H1 (cell line): Measurements from ENCODE around the gene SEC14L6. TPM values are rescaled to one million over a fixed set of nuclear protein-coding genes. Genes with fewer than 3 reads are reported as not detected.

Experiments used
- CTCF ChIA-PET: fragments of 300-600 bp; sonication (Branson Sonifier 250); formaldehyde crosslinking; loops from one replicate; lab custom pipeline; 2021; ENCODE audit not compliant: partially characterized antibody; lab: Charles Lee
- POLR2A ChIA-PET: fragments of 300-600 bp; sonication (Branson Sonifier 250); formaldehyde crosslinking; loops from one replicate; lab custom pipeline; 2021; ENCODE audit warnings: inconsistent platforms; ENCODE audit not compliant: partially characterized antibody; lab: Charles Lee
- DNase-seq, 2 experiments: peaks; one replicate each; pipeline versions ENCODE4 v3.0.0 to v3.0.0-alpha.2; 2010 to 2022; ENCODE audit warnings: low spot score in 2 of 2, low read depth in 1 of 2, mixed read lengths in 1 of 2
- FAIRE-seq: peaks from 2 replicates; lab custom pipeline; 2011; peaks lifted over from hg19 to GRCh38; lab: Jason Lieb, UNC
- H2AFZ ChIP-seq: 2 replicates; pipeline ENCODE4 v1.8.1; 2012; ENCODE audit warnings: low read length, inconsistent platforms
- H2AK5ac ChIP-seq: 2 replicates; pipeline ENCODE4 v1.6.1; 2013; ENCODE audit warnings: low read depth, low read length
- H2BK120ac ChIP-seq: replicated peaks from 2 replicates; pipeline ENCODE3; 2013; ENCODE audit warnings: low read depth, low read length, inconsistent platforms
- H2BK12ac ChIP-seq: 2 replicates; pipeline ENCODE4 v1.6.1; 2013; ENCODE audit warnings: low read depth, low read length
- H2BK15ac ChIP-seq: 2 replicates; pipeline ENCODE4 v1.6.1; 2013; ENCODE audit warnings: low read length
- H2BK20ac ChIP-seq: 2 replicates; pipeline ENCODE4 v1.6.1; 2013; ENCODE audit warnings: low read length
- H2BK5ac ChIP-seq: 2 replicates; pipeline ENCODE4 v1.6.1; 2013; ENCODE audit warnings: low read depth, low read length
- H3K14ac ChIP-seq: 2 replicates; pipeline ENCODE4 v1.6.1; 2013; ENCODE audit warnings: inconsistent platforms; ENCODE audit not compliant: insufficient read length
- H3K18ac ChIP-seq: 2 replicates; pipeline ENCODE4 v1.6.1; 2013; ENCODE audit warnings: low read length; ENCODE audit errors: extremely low read depth
- H3K23ac ChIP-seq: 2 replicates; pipeline ENCODE4 v1.6.1; 2013; ENCODE audit warnings: inconsistent platforms; ENCODE audit not compliant: insufficient read length
- H3K23me2 ChIP-seq: 2 replicates; pipeline ENCODE4 v1.6.1; 2013; ENCODE audit warnings: low read depth, low read length
- H3K27ac ChIP-seq: 2 replicates; pipeline ENCODE4 v1.6.1; 2011; ENCODE audit warnings: low read depth, low read length, inconsistent platforms
- H3K27me3 ChIP-seq, 4 experiments: replicated peaks in 1 of 4; 1 replicate in 1 of 4; 2 replicates in 3 of 4; pipeline versions ENCODE4 v1.6.1 to v1.8.1; 2011 to 2013; ENCODE audit warnings: low read length in 3 of 4, mild to moderate bottlenecking in 3 of 4, inconsistent platforms in 2 of 4, mixed read lengths in 2 of 4, moderate library complexity in 1 of 4; ENCODE audit not compliant: control insufficient read depth in 3 of 4, insufficient read depth in 3 of 4; ENCODE audit errors: extremely low read depth in 1 of 4
- H3K36me3 ChIP-seq, 4 experiments: 2 replicates each; pipeline versions ENCODE4 v1.6.1 to v1.8.1; 2011 to 2013; ENCODE audit warnings: mild to moderate bottlenecking in 4 of 4, low read length in 3 of 4, moderate library complexity in 2 of 4, control low read depth in 1 of 4, inconsistent platforms in 1 of 4; ENCODE audit not compliant: insufficient read depth in 4 of 4, control insufficient read depth in 2 of 4
- H3K4ac ChIP-seq: replicated peaks from 2 replicates; pipeline ENCODE3; 2013; ENCODE audit warnings: low read length, low read depth, mixed read lengths, inconsistent platforms; ENCODE audit not compliant: insufficient read length
- H3K4me1 ChIP-seq, 4 experiments: replicated peaks in 1 of 4; 1 replicate in 1 of 4; 2 replicates in 3 of 4; pipeline versions ENCODE4 v1.6.1 to v1.8.1; 2011 to 2013; ENCODE audit warnings: low read length in 3 of 4, inconsistent platforms in 2 of 4, mixed read lengths in 1 of 4; ENCODE audit not compliant: insufficient read depth in 4 of 4, control insufficient read depth in 3 of 4
- H3K4me2 ChIP-seq, 2 experiments: 2 replicates each; pipeline versions ENCODE4 v1.6.1 to v1.8.1; 2011 to 2013; ENCODE audit warnings: low read depth in 2 of 2, low read length in 2 of 2, control low read depth in 1 of 2, inconsistent platforms in 1 of 2, mild to moderate bottlenecking in 1 of 2; ENCODE audit not compliant: insufficient read depth in 1 of 2
- H3K4me3 ChIP-seq, 4 experiments: fragments of 200-600, 300-600 bp in 1 of 4; sonication (generic), shearing (Covaris generic), sonication (Bioruptor Twin) in 1 of 4; 2 replicates each; pipeline versions ENCODE4 v1.5.1 to v1.8.1; 2011 to 2016; ENCODE audit warnings: low read length in 4 of 4, low read depth in 3 of 4, control low read depth in 2 of 4, inconsistent platforms in 2 of 4, mild to moderate bottlenecking in 2 of 4, mixed read lengths in 1 of 4, moderate library complexity in 1 of 4; ENCODE audit not compliant: insufficient read depth in 2 of 4; ENCODE audit errors: extremely low read depth in 1 of 4
- H3K56ac ChIP-seq: replicated peaks from 2 replicates; pipeline ENCODE3; 2013; ENCODE audit warnings: low read depth, mild to moderate bottlenecking, mixed read lengths, low read length, inconsistent platforms; ENCODE audit not compliant: insufficient read length
- H3K79me1 ChIP-seq: 2 replicates; pipeline ENCODE4 v1.6.1; 2013; ENCODE audit warnings: low read depth, low read length, control low read depth
- H3K79me2 ChIP-seq, 2 experiments: 2 replicates each; pipeline versions ENCODE4 v1.6.1 to v1.8.1; 2012 to 2013; ENCODE audit warnings: low read length in 2 of 2, mild to moderate bottlenecking in 2 of 2, inconsistent platforms in 1 of 2; ENCODE audit not compliant: insufficient read depth in 2 of 2, control insufficient read depth in 1 of 2
- H3K9ac ChIP-seq, 4 experiments: replicated peaks in 1 of 4; 1 replicate in 1 of 4; 2 replicates in 3 of 4; pipeline versions ENCODE4 v1.6.1 to v1.8.1; 2011 to 2013; ENCODE audit warnings: low read depth in 3 of 4, low read length in 3 of 4, control low read depth in 2 of 4, mild to moderate bottlenecking in 2 of 4, moderate library complexity in 2 of 4, inconsistent platforms in 1 of 4; ENCODE audit errors: extremely low read depth in 1 of 4
- H3K9me3 ChIP-seq, 2 experiments: 2 replicates each; pipeline versions ENCODE4 v1.6.1 to v1.8.1; 2012 to 2013; ENCODE audit warnings: mild to moderate bottlenecking in 2 of 2, moderate library complexity in 2 of 2, control low read depth in 1 of 2, inconsistent platforms in 1 of 2, low read depth in 1 of 2, low read length in 1 of 2, mixed read lengths in 1 of 2; ENCODE audit not compliant: insufficient read depth in 2 of 2
- H4K20me1 ChIP-seq, 2 experiments: replicated peaks in 1 of 2; 2 replicates each; pipeline versions ENCODE3 to v1.8.1; 2011 to 2013; ENCODE audit warnings: inconsistent platforms in 2 of 2, low read length in 2 of 2, mild to moderate bottlenecking in 1 of 2; ENCODE audit not compliant: insufficient read depth in 2 of 2, control insufficient read depth in 1 of 2
- H4K5ac ChIP-seq: 2 replicates; pipeline ENCODE4 v1.6.1; 2013; ENCODE audit warnings: low read length, low read depth, mixed read lengths, inconsistent platforms; ENCODE audit not compliant: insufficient read length
- H4K8ac ChIP-seq: 2 replicates; pipeline ENCODE4 v1.8.0; 2013; ENCODE audit warnings: mild to moderate bottlenecking, moderate library complexity, low read length, inconsistent platforms; ENCODE audit not compliant: insufficient read depth; ENCODE audit errors: extremely low read depth
- H4K91ac ChIP-seq: replicated peaks from 2 replicates; pipeline ENCODE3; 2013; ENCODE audit warnings: low read length, mixed read lengths, inconsistent platforms; ENCODE audit not compliant: insufficient read length
- BCL11A ChIP-seq, 2 experiments: IDR thresholded peaks; one replicate each; pipeline ENCODE4 v1.6.1; 2011; ENCODE audit warnings: low read depth in 2 of 2, low read length in 2 of 2, mild to moderate bottlenecking in 2 of 2
- CEBPB ChIP-seq: IDR thresholded peaks from 2 replicates; pipeline ENCODE4 v1.6.1; 2012; ENCODE audit warnings: low read depth, low read length
- KDM1A ChIP-seq: fragments of 200-600, 300-600 bp; sonication (generic); IDR thresholded peaks from 2 replicates; pipeline ENCODE4 v1.7.1; 2016; ENCODE audit warnings: mild to moderate bottlenecking, low read length, borderline replicate concordance
- RAD21 ChIP-seq, 2 experiments: IDR thresholded peaks in 1 of 2; conservative IDR thresholded peaks in 1 of 2; 2 replicates each; pipeline ENCODE4 v1.6.1; 2011; ENCODE audit warnings: low read depth in 2 of 2, low read length in 2 of 2, improper control_type of control experiment in 1 of 2, inconsistent platforms in 1 of 2, mild to moderate bottlenecking in 1 of 2, moderate library complexity in 1 of 2
- WGBS, 2 experiments: shearing (Covaris generic) in 1 of 2; methylation state at CpG; one replicate each; pipeline versions ENCODE4 v1.1.6 to v1.1.7; 2013 to 2015; ENCODE audit warnings: low lambda C conversion rate in 2 of 2, mixed read lengths in 2 of 2, inconsistent platforms in 1 of 2, low coverage in 1 of 2, missing lambda C conversion rate in 1 of 2; ENCODE audit not compliant: insufficient replicate concordance in 2 of 2, insufficient coverage in 1 of 2, insufficient read length in 1 of 2; ENCODE audit errors: extremely low coverage in 1 of 2, missing lambda C conversion rate in 1 of 2; 5-methylcytosine and 5-hydroxymethylcytosine counted together
- polyA plus RNA-seq, 7 experiments: library from polyadenylated mRNA; depleted of rRNA in 3 of 7; stranded (reverse) in 5 of 7; unstranded in 2 of 7; fragments of >200 nt in 5 of 7; fragments of 200-250 nt in 2 of 7; gene quantifications; 1 replicate in 5 of 7; 2 replicates in 1 of 7; 4 replicates in 1 of 7; pipeline versions ENCODE4 v1.2.1 to v1.2.3, GENCODE V29; 2011 to 2013; ENCODE audit warnings: missing spikeins in 2 of 7, mixed read lengths in 2 of 7
- total RNA-seq: library from RNA; stranded (reverse); fragmentation: NEBNext Ultra II Directional; extraction: Animal tissue kit (Norgen Biotek cat#: 25700); gene quantifications from 2 replicates; pipeline ENCODE4 v1.2.1, GENCODE V29; 2021
- TF ChIP-seq, protein P1 (sequence below): IDR thresholded peaks from 2 replicates; pipeline ENCODE4 v1.6.1; 2012; ENCODE audit warnings: inconsistent platforms

Gene SEC14L6
- total and polyA plus RNA-seq, 2 of the 8 experiments (the other 6 are each of a cell fraction or from before 2014, with no cell fraction given), result 0.63 to 2.1 TPM

DNA sequence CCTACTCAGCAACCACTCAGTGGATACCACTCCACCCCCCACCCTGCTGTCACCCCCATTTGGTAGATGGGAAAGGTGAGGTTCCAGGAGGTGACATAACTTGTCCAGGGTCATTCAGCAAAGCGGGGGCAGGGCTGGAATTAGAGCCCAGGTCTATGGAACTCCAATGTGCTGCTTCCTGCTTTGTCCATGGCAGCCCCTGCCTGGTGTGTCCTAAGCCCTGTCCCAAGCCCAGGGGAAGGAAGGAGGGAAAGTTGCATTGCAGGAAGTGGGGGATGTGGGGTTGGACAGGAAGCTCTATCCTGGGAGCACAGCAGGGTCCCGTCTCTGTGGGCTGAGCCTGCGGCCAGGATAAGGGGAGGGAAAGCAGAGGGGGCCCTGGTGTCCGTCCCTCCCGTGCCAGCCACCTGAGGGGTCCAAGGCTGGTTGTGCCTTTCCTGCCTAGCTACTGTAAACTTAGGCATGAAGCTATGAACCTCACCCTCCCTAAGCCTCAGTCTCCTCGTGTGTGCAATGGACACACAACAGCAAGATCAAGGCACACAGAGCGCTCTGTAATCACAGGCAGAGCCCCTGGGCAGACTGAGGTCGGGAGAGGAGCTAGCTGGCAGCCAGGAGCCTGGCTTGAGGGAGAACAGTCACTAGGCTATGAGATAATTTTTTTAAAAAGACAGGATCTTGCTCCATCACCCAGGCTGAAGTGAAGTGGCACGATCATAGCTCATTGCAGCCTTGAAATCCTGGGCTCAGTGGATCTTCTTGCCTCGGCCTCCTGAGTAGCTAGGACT lies 15.1 kb upstream of the SEC14L6 start:
- no peak for FAIRE-seq
- H3K4ac ChIP-seq, result peak overlapping the region; percentile 92
- H3K56ac ChIP-seq, result no peak overlapping the region
- no peak overlapping the region; the same call in none of the 2 replicates for H3K18ac ChIP-seq
- no peak overlapping the region for H3K4me3 ChIP-seq
- no peaks in the 10 kb centered on the region; the same call in 1 of the 2 replicates for H3K23me2 ChIP-seq
- CTCF ChIA-PET, result interaction anchor here (0.6 to 2.7 kb wide), 8 partner anchors 8 to 76 kb away, joined by 3 to 10 read pairs (median 4); partner anchors contain the start of gene TCN2
- H2BK20ac ChIP-seq, result peak overlapping the region; percentile 73; the same call in 1 of the 2 replicates
- no peak overlapping the region for H3K14ac ChIP-seq
- no peak overlapping the region for H2BK120ac ChIP-seq
- peak overlapping the region; percentile 55; the same call in 1 of the 2 replicates for H2AK5ac ChIP-seq
- peaks cover 0 to 22% (median 12%) of the 10 kb centered on the region in 4 experiments; a peak in 6 of 7 replicates for H3K4me1 ChIP-seq
- H4K8ac ChIP-seq, result peak overlapping the region; percentile 81; the same call in 1 of the 2 replicates
- no peak overlapping the region; the same call in 1 of the 2 replicates for H2AFZ ChIP-seq
- 70% methylated on average over 10 of the region's 10 CpGs; no CpG with 5 or more reads in 1 of the 2 experiments for WGBS, 2 experiments
- no peaks in the 10 kb centered on the region for H3K79me2 ChIP-seq
- H3K9ac ChIP-seq, result no peak overlapping the region; a peak in 2 of 7 replicates
- peak overlapping the region; percentile 71 for H2BK5ac ChIP-seq
- H3K9me3 ChIP-seq, result no peaks in the 10 kb centered on the region
- peak overlapping the region; percentile 46; the same call in 1 of the 2 replicates for H2BK15ac ChIP-seq
- H4K91ac ChIP-seq, result peak overlapping the region; percentile 97
- TF ChIP-seq KDM1A (0 out of 2 replicates have a peak, but pooled peaks have one; percentile 11), RAD21 (IDR thresholded peaks at IDR 0.05 in 1 of 2, conservative IDR thresholded peaks at IDR 0.05 in 1 of 2; ENCODE audit: low read depth in 2 of 2, low read length in 2 of 2) (no peak), BCL11A (IDR thresholded peaks at IDR 0.05; ENCODE audit: low read depth in 2 of 2, low read length in 2 of 2) (no peak), CEBPB (no peak)
- TF ChIP-seq, protein P1, sequence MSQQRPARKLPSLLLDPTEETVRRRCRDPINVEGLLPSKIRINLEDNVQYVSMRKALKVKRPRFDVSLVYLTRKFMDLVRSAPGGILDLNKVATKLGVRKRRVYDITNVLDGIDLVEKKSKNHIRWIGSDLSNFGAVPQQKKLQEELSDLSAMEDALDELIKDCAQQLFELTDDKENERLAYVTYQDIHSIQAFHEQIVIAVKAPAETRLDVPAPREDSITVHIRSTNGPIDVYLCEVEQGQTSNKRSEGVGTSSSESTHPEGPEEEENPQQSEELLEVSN, result no peak
- TF ChIP-seq, all 59 proteins: peak for 1
- Histone ChIP-seq H3K27ac (peak overlapping the region; percentile 23; the same call in 1 of the 2 replicates), H3K79me1 (no peaks in the 10 kb centered on the region), H3K23ac (no peak overlapping the region), H2BK12ac (peak overlapping the region; percentile 45; the same call in 1 of the 2 replicates), H4K20me1 (peaks cover 0 to 2% of the 10 kb centered on the region in 2 experiments), H3K36me3 (no peaks in the 10 kb centered on the region), H3K27me3 (no peaks in the 10 kb centered on the region), H4K5ac (peak overlapping the region; percentile 42), H3K4me2 (peak overlapping the region; percentile 9 to 54; a peak in 2 of 4 replicates)
- POLR2A ChIA-PET, result interaction anchor here (0.8 to 1.7 kb wide), 3 partner anchors 12 to 45 kb away, joined by 3 to 11 read pairs (median 3); partner anchors contain the start of gene GAL3ST1
- no peak for DNase-seq
